Astrocyte (in vitro differentiated cells and primary cell): ENCODE data around the gene C10orf143. TPM values are rescaled to one million over a fixed set of nuclear protein-coding genes. Genes with fewer than 3 reads are reported as not detected.

Experiments
- DNase-seq: peaks from one replicate; pipeline ENCODE4 v3.0.0-alpha.2; 2010; ENCODE audit warnings: low read depth
- FAIRE-seq: peaks from 2 replicates; lab custom pipeline; 2011; peaks lifted over from hg19 to GRCh38; lab: Jason Lieb, UNC
- H2AFZ ChIP-seq: 2 replicates; pipeline ENCODE4 v1.6.0; 2012; ENCODE audit warnings: low read depth, low read length, inconsistent platforms
- H3K27ac ChIP-seq: 2 replicates; pipeline ENCODE4 v1.5.1; 2011; ENCODE audit warnings: low read depth, low read length, inconsistent platforms
- H3K27me3 ChIP-seq: 2 replicates; pipeline ENCODE4 v1.6.0; 2011; ENCODE audit warnings: low read length, inconsistent platforms; ENCODE audit not compliant: insufficient read depth
- H3K36me3 ChIP-seq: 2 replicates; pipeline ENCODE4 v1.5.1; 2011; ENCODE audit warnings: low read length, inconsistent platforms; ENCODE audit not compliant: insufficient read depth
- H3K4me1 ChIP-seq: 2 replicates; pipeline ENCODE4 v1.5.1; 2011; ENCODE audit warnings: low read length, inconsistent platforms; ENCODE audit not compliant: insufficient read depth
- H3K4me2 ChIP-seq: 2 replicates; pipeline ENCODE4 v1.6.0; 2012; ENCODE audit warnings: low read length, inconsistent platforms
- H3K4me3 ChIP-seq: 2 replicates; pipeline ENCODE4 v1.5.1; 2011; ENCODE audit warnings: low read depth, mild to moderate bottlenecking, low read length, inconsistent platforms; ENCODE audit not compliant: insufficient read depth
- H3K79me2 ChIP-seq: 2 replicates; pipeline ENCODE4 v1.6.0; 2012; ENCODE audit warnings: mild to moderate bottlenecking, low read length, inconsistent platforms; ENCODE audit not compliant: insufficient read depth
- H3K9ac ChIP-seq: 2 replicates; pipeline ENCODE4 v1.6.0; 2012; ENCODE audit warnings: mild to moderate bottlenecking, low read length, inconsistent platforms
- H3K9me3 ChIP-seq: 2 replicates; pipeline ENCODE4 v1.5.1; 2012; ENCODE audit warnings: low read depth, mild to moderate bottlenecking, low read length, inconsistent platforms; ENCODE audit not compliant: insufficient read depth
- H4K20me1 ChIP-seq: 2 replicates; pipeline ENCODE4 v1.6.0; 2012; ENCODE audit warnings: low read length, inconsistent platforms; ENCODE audit not compliant: insufficient read depth
- H3K27ac Mint-ChIP-seq: one replicate; pipeline ENCODE4 v1.8.0; 2021; ENCODE audit warnings: mild to moderate bottlenecking, mixed read lengths; ENCODE audit not compliant: unreplicated experiment
- H3K27me3 Mint-ChIP-seq: one replicate; pipeline ENCODE4 v1.8.0; 2021; ENCODE audit warnings: low read depth, mixed read lengths; ENCODE audit not compliant: unreplicated experiment
- H3K36me3 Mint-ChIP-seq: one replicate; pipeline ENCODE4 v1.8.0; 2021; ENCODE audit warnings: low read depth, mixed read lengths; ENCODE audit not compliant: unreplicated experiment
- H3K4me1 Mint-ChIP-seq: one replicate; pipeline ENCODE4 v1.8.0; 2021; ENCODE audit warnings: low read depth, mixed read lengths; ENCODE audit not compliant: unreplicated experiment
- H3K4me3 Mint-ChIP-seq: one replicate; pipeline ENCODE4 v1.8.0; 2021; ENCODE audit warnings: mild to moderate bottlenecking, moderate library complexity, mixed read lengths; ENCODE audit not compliant: unreplicated experiment
- H3K9me3 Mint-ChIP-seq: one replicate; pipeline ENCODE4 v1.8.0; 2021; ENCODE audit warnings: mild to moderate bottlenecking, mixed read lengths; ENCODE audit not compliant: unreplicated experiment
- EZH2 ChIP-seq: IDR thresholded peaks from 2 replicates; pipeline ENCODE4 v1.6.1; 2012; ENCODE audit warnings: mild to moderate bottlenecking, low read length, inconsistent platforms; ENCODE audit not compliant: insufficient read depth
- total RNA-seq: library from RNA; stranded (reverse); gene quantifications from 2 replicates; pipeline ENCODE4 v1.2.1, GENCODE V29; 2021
- TF ChIP-seq, protein P1 (sequence below): IDR thresholded peaks from 2 replicates; pipeline ENCODE4 v1.5.1; 2011; ENCODE audit warnings: low read depth, mild to moderate bottlenecking, inconsistent platforms, low read length, moderate library complexity; ENCODE audit not compliant: insufficient read depth

The C10orf143 gene
- total RNA-seq, 1 donor from 2014 or later, result 0.73 TPM

DNA sequence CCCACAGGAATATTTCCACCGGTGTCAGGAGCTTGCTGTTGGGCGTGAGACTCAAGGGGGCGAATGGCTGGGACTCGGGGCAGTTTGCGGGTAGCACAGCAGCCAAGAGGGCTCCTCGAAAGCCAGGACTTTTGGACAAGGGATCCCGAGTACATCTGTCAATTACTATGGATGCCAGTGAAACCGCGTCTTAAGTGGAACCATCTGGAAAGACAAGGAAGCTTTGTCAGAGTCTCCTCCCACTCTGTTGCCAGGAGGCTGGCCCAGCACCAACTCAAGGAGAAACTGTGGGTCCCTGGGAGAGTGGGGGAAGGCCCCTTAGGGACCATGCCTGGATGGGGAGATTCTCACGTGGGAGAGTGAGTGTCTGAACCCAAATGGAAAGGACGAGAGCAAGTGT is 57.1 kb downstream of the C10orf143 start:
- TF ChIP-seq EZH2, result no peak
- TF ChIP-seq, protein P1, sequence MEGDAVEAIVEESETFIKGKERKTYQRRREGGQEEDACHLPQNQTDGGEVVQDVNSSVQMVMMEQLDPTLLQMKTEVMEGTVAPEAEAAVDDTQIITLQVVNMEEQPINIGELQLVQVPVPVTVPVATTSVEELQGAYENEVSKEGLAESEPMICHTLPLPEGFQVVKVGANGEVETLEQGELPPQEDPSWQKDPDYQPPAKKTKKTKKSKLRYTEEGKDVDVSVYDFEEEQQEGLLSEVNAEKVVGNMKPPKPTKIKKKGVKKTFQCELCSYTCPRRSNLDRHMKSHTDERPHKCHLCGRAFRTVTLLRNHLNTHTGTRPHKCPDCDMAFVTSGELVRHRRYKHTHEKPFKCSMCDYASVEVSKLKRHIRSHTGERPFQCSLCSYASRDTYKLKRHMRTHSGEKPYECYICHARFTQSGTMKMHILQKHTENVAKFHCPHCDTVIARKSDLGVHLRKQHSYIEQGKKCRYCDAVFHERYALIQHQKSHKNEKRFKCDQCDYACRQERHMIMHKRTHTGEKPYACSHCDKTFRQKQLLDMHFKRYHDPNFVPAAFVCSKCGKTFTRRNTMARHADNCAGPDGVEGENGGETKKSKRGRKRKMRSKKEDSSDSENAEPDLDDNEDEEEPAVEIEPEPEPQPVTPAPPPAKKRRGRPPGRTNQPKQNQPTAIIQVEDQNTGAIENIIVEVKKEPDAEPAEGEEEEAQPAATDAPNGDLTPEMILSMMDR, result no peak
- Histone ChIP-seq H3K4me2 (no peak overlapping the region), H3K79me2 (no peaks in the 10 kb centered on the region), H3K27me3 (no peaks in the 10 kb centered on the region), H3K4me1 (no peaks in the 10 kb centered on the region), H4K20me1 (no peaks in the 10 kb centered on the region), H2AFZ (no peak overlapping the region), H3K36me3 (no peaks in the 10 kb centered on the region), H3K27ac (no peak overlapping the region), H3K9me3 (peaks cover 4% of the 10 kb centered on the region), H3K4me3 (no peak overlapping the region), H3K9ac (no peak overlapping the region)
- Mint-ChIP-seq H3K4me3 (no peak overlapping the region), H3K36me3 (no peaks in the 10 kb centered on the region), H3K9me3 (peaks cover 11% of the 10 kb centered on the region), H3K27ac (no peak overlapping the region), H3K27me3 (peaks cover 5% of the 10 kb centered on the region), H3K4me1 (no peaks in the 10 kb centered on the region)
- DNase-seq (no peak), FAIRE-seq (no peak)

DNA sequence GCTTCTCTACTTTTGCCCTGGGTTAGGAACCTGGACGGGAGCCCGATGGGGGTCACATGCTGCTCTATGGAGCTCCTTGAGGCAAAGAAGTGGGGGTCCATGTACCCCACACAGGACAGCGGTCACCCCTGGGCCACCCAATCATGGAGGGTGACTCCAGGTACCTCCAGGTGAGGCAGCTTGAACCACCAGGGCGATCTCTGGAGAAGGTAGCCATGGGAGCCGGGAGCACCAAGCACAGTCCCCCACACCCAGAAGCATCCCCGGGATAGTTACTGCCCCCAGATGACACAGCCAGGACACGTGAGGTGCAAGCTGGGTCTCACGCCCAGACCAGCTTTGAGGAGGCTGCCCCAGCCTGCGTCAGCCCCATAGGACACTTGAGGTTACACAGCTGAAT is 58.4 kb downstream of the C10orf143 start:
- Histone ChIP-seq H4K20me1 (no peaks in the 10 kb centered on the region), H3K9me3 (peaks cover 4% of the 10 kb centered on the region), H3K4me3 (no peak overlapping the region), H3K4me1 (no peaks in the 10 kb centered on the region), H3K4me2 (no peak overlapping the region), H3K79me2 (no peaks in the 10 kb centered on the region), H3K27me3 (no peaks in the 10 kb centered on the region), H2AFZ (no peak overlapping the region), H3K9ac (no peak overlapping the region), H3K27ac (no peak overlapping the region), H3K36me3 (no peaks in the 10 kb centered on the region)
- DNase-seq (no peak), FAIRE-seq (no peak)
- Mint-ChIP-seq H3K27me3 (peaks cover 14% of the 10 kb centered on the region), H3K4me1 (no peaks in the 10 kb centered on the region), H3K27ac (no peak overlapping the region), H3K9me3 (peaks cover 11% of the 10 kb centered on the region), H3K4me3 (no peak overlapping the region), H3K36me3 (no peaks in the 10 kb centered on the region)
- TF ChIP-seq, protein P1, result no peak
- TF ChIP-seq EZH2, result no peak

DNA sequence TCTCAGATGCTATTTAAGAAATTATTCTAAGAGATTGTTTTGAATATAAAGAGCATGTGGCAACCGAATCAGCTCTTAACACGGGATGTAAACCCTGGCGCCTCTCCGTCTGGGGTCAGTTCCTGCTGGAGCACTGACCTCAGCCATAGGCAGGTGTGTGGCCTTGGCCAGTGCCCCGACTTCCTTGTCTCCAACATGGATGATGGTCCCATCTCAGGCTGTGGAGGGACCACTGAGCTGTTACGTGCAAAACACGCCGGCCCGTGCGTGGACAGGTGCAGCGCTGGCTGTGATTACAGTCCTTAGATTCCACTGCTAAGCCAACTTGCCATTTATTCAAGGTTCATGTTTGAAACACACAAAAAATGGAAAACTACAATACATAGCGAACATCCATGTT is 59.9 kb downstream of the C10orf143 start:
- Histone ChIP-seq H4K20me1 (no peaks in the 10 kb centered on the region), H3K27me3 (no peaks in the 10 kb centered on the region), H3K9me3 (peaks cover 4% of the 10 kb centered on the region), H3K4me2 (no peak overlapping the region), H3K27ac (no peak overlapping the region), H3K79me2 (no peaks in the 10 kb centered on the region), H3K4me1 (no peaks in the 10 kb centered on the region), H3K4me3 (no peak overlapping the region), H2AFZ (no peak overlapping the region), H3K36me3 (no peaks in the 10 kb centered on the region), H3K9ac (no peak overlapping the region)
- no peak for DNase-seq
- TF ChIP-seq, protein P1, result no peak
- TF ChIP-seq EZH2, result no peak
- H3K4me1 Mint-ChIP-seq, result no peaks in the 10 kb centered on the region
- no peaks in the 10 kb centered on the region for H3K36me3 Mint-ChIP-seq
- no peak overlapping the region for H3K27ac Mint-ChIP-seq
- H3K9me3 Mint-ChIP-seq, result peaks cover 11% of the 10 kb centered on the region
- H3K27me3 Mint-ChIP-seq, result peaks cover 18% of the 10 kb centered on the region
- H3K4me3 Mint-ChIP-seq, result no peak overlapping the region
- FAIRE-seq, result no peak
